MM.1S (cell line): ENCODE measurements around the gene ITGB3BP.

Source experiments
- DNase-seq: peaks from one replicate; pipeline ENCODE4 v3.0.0-alpha.2; 2015
- H2AFZ ChIP-seq: fragments of 300-600 bp; sonication (generic); 2 replicates; pipeline ENCODE4 v1.6.0; 2016; ENCODE audit warnings: antibody characterized with exemption, low read length
- H3F3A ChIP-seq: fragments of 300-600 bp; sonication (generic); 2 replicates; pipeline ENCODE4 v1.6.1; 2016; ENCODE audit warnings: mild to moderate bottlenecking, antibody characterized with exemption, low read length, moderate library complexity, mixed read lengths; ENCODE audit not compliant: insufficient read depth
- H3K27ac ChIP-seq: fragments of 300-600 bp; sonication (generic); 2 replicates; pipeline ENCODE4 v1.5.1; 2016; ENCODE audit warnings: mild to moderate bottlenecking, low read length
- H3K27me3 ChIP-seq: fragments of 300-600 bp; sonication (generic); replicated peaks from 2 replicates; pipeline ENCODE4 v1.6.0; 2016; ENCODE audit warnings: low read length; ENCODE audit not compliant: insufficient read depth
- H3K36me3 ChIP-seq: fragments of 300-600 bp; sonication (generic); replicated peaks from 2 replicates; pipeline ENCODE4 v1.6.1; 2016; ENCODE audit warnings: mild to moderate bottlenecking, low read length, mixed read lengths; ENCODE audit not compliant: insufficient read depth
- H3K4me1 ChIP-seq: fragments of 300-600 bp; sonication (generic); 2 replicates; pipeline ENCODE4 v1.6.1; 2016; ENCODE audit warnings: low read length, mixed read lengths
- H3K4me2 ChIP-seq: fragments of 300-600 bp; sonication (generic); 2 replicates; pipeline ENCODE4 v1.6.0; 2016; ENCODE audit warnings: low read depth, low read length
- H3K4me3 ChIP-seq: fragments of 300-600 bp; sonication (generic); 2 replicates; pipeline ENCODE4 v1.5.1; 2016; ENCODE audit warnings: low read length, mixed read lengths
- H3K79me2 ChIP-seq: fragments of 300-600 bp; sonication (generic); 2 replicates; pipeline ENCODE4 v1.6.1; 2016; ENCODE audit warnings: mixed run types, low read length, mixed read lengths
- H3K9ac ChIP-seq: fragments of 300-600 bp; sonication (generic); 2 replicates; pipeline ENCODE4 v1.6.1; 2016; ENCODE audit warnings: low read length, mixed read lengths
- H3K9me2 ChIP-seq: fragments of 300-600 bp; sonication (generic); replicated peaks from 2 replicates; pipeline ENCODE4 v1.6.1; 2016; ENCODE audit warnings: mild to moderate bottlenecking, low read length, mixed read lengths; ENCODE audit not compliant: insufficient read depth
- H3K9me3 ChIP-seq: fragments of 300-600 bp; sonication (generic); replicated peaks from 2 replicates; pipeline ENCODE4 v1.6.1; 2016; ENCODE audit warnings: mild to moderate bottlenecking, low read length, mixed read lengths; ENCODE audit not compliant: insufficient read depth
- H4K20me1 ChIP-seq: fragments of 300-600 bp; sonication (generic); 2 replicates; pipeline ENCODE4 v1.6.1; 2016; ENCODE audit warnings: mild to moderate bottlenecking, low read length, moderate library complexity, mixed read lengths; ENCODE audit not compliant: insufficient read depth
- CTCF ChIP-seq: fragments of 300-600 bp; sonication (generic); IDR thresholded peaks from 2 replicates; pipeline ENCODE4 v1.5.1; 2016; ENCODE audit warnings: antibody characterized with exemption, low read length, mixed read lengths
- EZH2 ChIP-seq: fragments of 300-600 bp; sonication (generic); optimal IDR thresholded peaks from 2 replicates; pipeline ENCODE3; 2017; ENCODE audit warnings: low read depth, mild to moderate bottlenecking, antibody characterized with exemption, low read length, mixed read lengths
- EZH2phosphoT487 ChIP-seq: fragments of 300-600 bp; sonication (generic); IDR thresholded peaks from 2 replicates; pipeline ENCODE4 v1.6.1; 2018; ENCODE audit warnings: antibody characterized with exemption, low read length

Gene ITGB3BP

GRCh38 chr1:63466759-63467158 is 56.3 kb downstream of the ITGB3BP start:
- TF ChIP-seq CTCF: no peak
- no peak for TF ChIP-seq EZH2phosphoT487
- TF ChIP-seq EZH2: no peak
- Histone ChIP-seq H3K4me2 (no peak overlapping the region), H3F3A (no peaks in the 10 kb centered on the region), H3K9me2 (no peaks in the 10 kb centered on the region), H3K79me2 (no peaks in the 10 kb centered on the region), H3K9ac (no peak overlapping the region), H3K9me3 (no peaks in the 10 kb centered on the region), H3K4me3 (no peak overlapping the region), H2AFZ (no peak overlapping the region), H3K36me3 (peaks cover 6% of the 10 kb centered on the region; the same call in 1 of the 2 replicates), H3K27me3 (no peaks in the 10 kb centered on the region), H3K27ac (no peak overlapping the region), H3K4me1 (no peaks in the 10 kb centered on the region), H4K20me1 (no peaks in the 10 kb centered on the region)
- DNase-seq: no peak

- H3K4me1 ChIP-seq: no peaks in the 10 kb centered on the region
- H3K27me3 ChIP-seq: no peaks in the 10 kb centered on the region
- no peak for TF ChIP-seq EZH2phosphoT487
- TF ChIP-seq CTCF: no peak
- TF ChIP-seq EZH2: no peak
- H3K27ac ChIP-seq: no peak overlapping the region
- DNase-seq: no peak
- no peaks in the 10 kb centered on the region for H3K79me2 ChIP-seq
- no peak overlapping the region for H3K9ac ChIP-seq
- H3K4me3 ChIP-seq: no peak overlapping the region
- no peaks in the 10 kb centered on the region for H3K9me2 ChIP-seq
- H3K4me2 ChIP-seq: no peak overlapping the region
- no peaks in the 10 kb centered on the region for H3K9me3 ChIP-seq
- H4K20me1 ChIP-seq: no peaks in the 10 kb centered on the region
- no peaks in the 10 kb centered on the region for H3F3A ChIP-seq
- H2AFZ ChIP-seq: no peak overlapping the region
- peaks cover 11% of the 10 kb centered on the region; the same call in 1 of the 2 replicates for H3K36me3 ChIP-seq
Observed at GRCh38 chr1:63466181-63466580, 56.8 kb downstream of the ITGB3BP start.

GRCh38 chr1:63463248-63463647 is 59.8 kb downstream of the ITGB3BP start:
- Histone ChIP-seq H3K9ac (no peak overlapping the region), H3K4me1 (no peaks in the 10 kb centered on the region), H3K79me2 (no peaks in the 10 kb centered on the region), H3K9me2 (no peaks in the 10 kb centered on the region), H3K9me3 (no peaks in the 10 kb centered on the region), H3K27ac (no peak overlapping the region), H3F3A (no peaks in the 10 kb centered on the region), H3K4me3 (no peak overlapping the region), H3K27me3 (no peaks in the 10 kb centered on the region), H3K4me2 (no peak overlapping the region), H3K36me3 (peaks cover 11% of the 10 kb centered on the region; the same call in 1 of the 2 replicates), H2AFZ (no peak overlapping the region), H4K20me1 (no peaks in the 10 kb centered on the region)
- TF ChIP-seq EZH2phosphoT487 (no peak), CTCF (no peak), EZH2 (no peak)
- DNase-seq: no peak
